Mucosa of descending colon (tissue), 3 donors: Measurements from ENCODE around the gene MEF2C. TPM values are rescaled to one million over a fixed set of nuclear protein-coding genes. Genes with fewer than 3 reads are reported as not detected.

ENCODE experiments used
- ATAC-seq: fragments of 200-7000 bp; cut with Tn5 transposase; one replicate; pipeline ENCODE4 v1.9.1; 2020; ENCODE audit warnings: mild to moderate bottlenecking, moderate library complexity
- DNase-seq, 3 donors: peaks; one replicate each; pipeline ENCODE4 v3.0.0-alpha.2; 2020
- H3K36me3 ChIP-seq: fragments of 200-600 bp; one replicate; pipeline ENCODE4 v1.8.0; 2021; ENCODE audit warnings: low read depth, mild to moderate bottlenecking
- H3K4me1 ChIP-seq: fragments of 200-600 bp; one replicate; pipeline ENCODE4 v1.8.0; 2021; ENCODE audit warnings: low read depth, mild to moderate bottlenecking
- H3K4me3 ChIP-seq: fragments of 200-600 bp; one replicate; pipeline ENCODE4 v1.8.0; 2021; ENCODE audit warnings: mild to moderate bottlenecking
- H3K9me3 ChIP-seq: fragments of 200-600 bp; one replicate; pipeline ENCODE4 v1.8.0; 2021; ENCODE audit warnings: mild to moderate bottlenecking
- intact Hi-C, 2 donors: fragments of 100-400 bp; cut with DNase I in 1 of 2; cut with micrococcal nuclease in 1 of 2; formaldehyde crosslinking; loops; one replicate each; pipeline versions ENCODE4 v1.11.0 to v1.11.1; 2022; cut with DNase I, micrococcal nuclease
- total RNA-seq, 3 donors: library from RNA; stranded (reverse); fragmentation: NEBNext Ultra II Directional in 2 of 3; extraction: Animal tissue kit (Norgen Biotek cat#: 25700) in 2 of 3; gene quantifications; one replicate each; pipeline versions ENCODE4 v1.2.1 to v1.2.4, GENCODE V29; 2021 to 2023
- TF ChIP-seq, protein P1 (sequence below): fragments of 200-600 bp; IDR thresholded peaks from one replicate; pipeline ENCODE4 v1.8.0; 2022; ENCODE audit warnings: antibody characterized with exemption, mild to moderate bottlenecking
- donor health status: DM: no; HTN: no; CAD: no; lungs with moderate emphysema.
- donor health status: DM: no; HTN: no; CAD: no.
- donor health status: DM: no; HTN: yes; CAD: no.

MEF2C gene
- total RNA-seq, 3 donors from 2014 or later = 19.3 to 44.0 (median 32.6) TPM

DNA sequence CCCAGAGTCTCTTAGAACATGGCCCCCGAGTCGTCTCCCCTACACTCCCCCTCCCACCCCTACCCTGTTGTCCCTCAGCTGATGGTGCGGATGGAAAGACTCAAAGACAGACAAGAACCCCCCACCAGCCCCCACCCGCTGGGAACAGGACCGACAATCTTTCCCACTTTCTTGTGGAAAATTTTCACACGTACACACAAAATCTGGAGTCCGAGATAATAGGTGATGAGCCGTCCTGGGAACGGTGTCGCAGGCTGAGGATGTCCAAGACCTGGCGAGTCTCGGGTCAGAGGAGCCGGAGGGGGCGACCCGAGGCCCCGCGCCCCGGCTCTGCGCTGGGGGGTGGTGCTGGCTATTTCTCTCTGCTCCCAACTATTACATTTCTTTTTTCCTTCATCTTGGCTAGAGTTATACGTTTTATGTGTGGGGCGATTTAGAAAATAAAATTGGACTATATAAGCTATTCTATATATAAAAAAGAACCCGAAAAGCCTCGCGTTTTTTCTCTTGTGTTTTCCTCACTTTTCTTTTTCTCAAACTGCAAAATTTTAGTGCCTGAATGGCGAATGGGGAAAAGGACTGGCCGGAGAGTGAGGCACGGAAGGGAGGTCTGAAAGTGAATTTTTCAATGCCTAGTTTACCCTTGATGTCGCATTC is 188.8 kb downstream of the MEF2C start:
- H3K36me3 ChIP-seq = no peaks in the 10 kb centered on the region
- peaks cover 12% of the 10 kb centered on the region for H3K4me1 ChIP-seq
- DNase-seq (no peak), ATAC-seq (no peak)
- no peaks in the 10 kb centered on the region for H3K9me3 ChIP-seq
- TF ChIP-seq, protein P1, sequence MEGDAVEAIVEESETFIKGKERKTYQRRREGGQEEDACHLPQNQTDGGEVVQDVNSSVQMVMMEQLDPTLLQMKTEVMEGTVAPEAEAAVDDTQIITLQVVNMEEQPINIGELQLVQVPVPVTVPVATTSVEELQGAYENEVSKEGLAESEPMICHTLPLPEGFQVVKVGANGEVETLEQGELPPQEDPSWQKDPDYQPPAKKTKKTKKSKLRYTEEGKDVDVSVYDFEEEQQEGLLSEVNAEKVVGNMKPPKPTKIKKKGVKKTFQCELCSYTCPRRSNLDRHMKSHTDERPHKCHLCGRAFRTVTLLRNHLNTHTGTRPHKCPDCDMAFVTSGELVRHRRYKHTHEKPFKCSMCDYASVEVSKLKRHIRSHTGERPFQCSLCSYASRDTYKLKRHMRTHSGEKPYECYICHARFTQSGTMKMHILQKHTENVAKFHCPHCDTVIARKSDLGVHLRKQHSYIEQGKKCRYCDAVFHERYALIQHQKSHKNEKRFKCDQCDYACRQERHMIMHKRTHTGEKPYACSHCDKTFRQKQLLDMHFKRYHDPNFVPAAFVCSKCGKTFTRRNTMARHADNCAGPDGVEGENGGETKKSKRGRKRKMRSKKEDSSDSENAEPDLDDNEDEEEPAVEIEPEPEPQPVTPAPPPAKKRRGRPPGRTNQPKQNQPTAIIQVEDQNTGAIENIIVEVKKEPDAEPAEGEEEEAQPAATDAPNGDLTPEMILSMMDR = no peak
- H3K4me3 ChIP-seq = no peak overlapping the region
- intact Hi-C loops = loop anchor here in 1 of 2 donors (5.0 kb wide), 1 partner anchor 912 kb away; no protein-coding TSS in a partner anchor

DNA sequence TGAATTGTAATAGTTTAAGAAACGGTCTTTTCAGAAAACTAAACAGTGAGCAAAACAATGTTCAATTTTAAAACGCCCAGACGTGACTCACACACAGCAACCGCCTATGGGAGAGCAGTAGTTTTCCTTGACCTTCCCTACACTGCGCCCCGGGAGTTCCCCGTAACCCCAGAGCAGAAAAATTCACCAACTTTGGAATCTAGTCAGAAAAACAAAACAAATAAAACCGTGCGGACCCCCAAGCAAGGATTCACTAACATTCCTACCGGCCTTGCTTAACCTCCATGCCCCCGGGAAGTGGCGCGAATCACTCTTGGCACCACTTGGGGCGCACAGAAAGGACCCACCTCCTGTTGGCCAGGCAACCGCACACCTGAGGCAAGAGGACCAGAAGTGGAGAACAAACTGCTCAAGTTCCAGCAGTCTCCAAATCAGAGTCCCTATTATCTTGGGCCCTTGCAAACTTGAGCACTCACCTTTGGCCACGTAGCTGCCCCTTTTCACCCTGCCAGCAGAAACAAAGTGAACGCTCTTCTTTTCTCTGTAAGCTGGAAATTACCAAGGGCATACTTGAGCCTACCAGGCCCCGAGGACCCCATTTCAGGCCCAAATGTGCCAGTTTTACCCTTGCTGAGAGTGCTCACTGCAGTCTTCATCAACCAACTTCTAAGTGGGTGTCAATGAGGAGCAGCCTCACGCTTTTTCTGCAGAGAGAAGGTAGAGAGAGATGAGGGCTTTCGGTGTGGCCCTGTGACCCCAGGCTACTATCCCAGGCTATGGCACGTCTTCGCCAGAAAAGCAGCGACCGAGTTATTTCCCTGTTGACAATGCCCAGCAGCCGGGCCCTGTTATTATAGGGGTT is 189.7 kb downstream of the MEF2C start:
- Histone ChIP-seq H3K4me1 (peaks cover 12% of the 10 kb centered on the region), H3K9me3 (no peaks in the 10 kb centered on the region), H3K36me3 (no peaks in the 10 kb centered on the region), H3K4me3 (no peak overlapping the region)
- DNase-seq (no peak), ATAC-seq (no peak)
- intact Hi-C loops = loop anchor here in 1 of 2 donors (5.0 kb wide), 1 partner anchor 911 kb away; no protein-coding TSS in a partner anchor
- TF ChIP-seq, protein P1 = no peak

DNA sequence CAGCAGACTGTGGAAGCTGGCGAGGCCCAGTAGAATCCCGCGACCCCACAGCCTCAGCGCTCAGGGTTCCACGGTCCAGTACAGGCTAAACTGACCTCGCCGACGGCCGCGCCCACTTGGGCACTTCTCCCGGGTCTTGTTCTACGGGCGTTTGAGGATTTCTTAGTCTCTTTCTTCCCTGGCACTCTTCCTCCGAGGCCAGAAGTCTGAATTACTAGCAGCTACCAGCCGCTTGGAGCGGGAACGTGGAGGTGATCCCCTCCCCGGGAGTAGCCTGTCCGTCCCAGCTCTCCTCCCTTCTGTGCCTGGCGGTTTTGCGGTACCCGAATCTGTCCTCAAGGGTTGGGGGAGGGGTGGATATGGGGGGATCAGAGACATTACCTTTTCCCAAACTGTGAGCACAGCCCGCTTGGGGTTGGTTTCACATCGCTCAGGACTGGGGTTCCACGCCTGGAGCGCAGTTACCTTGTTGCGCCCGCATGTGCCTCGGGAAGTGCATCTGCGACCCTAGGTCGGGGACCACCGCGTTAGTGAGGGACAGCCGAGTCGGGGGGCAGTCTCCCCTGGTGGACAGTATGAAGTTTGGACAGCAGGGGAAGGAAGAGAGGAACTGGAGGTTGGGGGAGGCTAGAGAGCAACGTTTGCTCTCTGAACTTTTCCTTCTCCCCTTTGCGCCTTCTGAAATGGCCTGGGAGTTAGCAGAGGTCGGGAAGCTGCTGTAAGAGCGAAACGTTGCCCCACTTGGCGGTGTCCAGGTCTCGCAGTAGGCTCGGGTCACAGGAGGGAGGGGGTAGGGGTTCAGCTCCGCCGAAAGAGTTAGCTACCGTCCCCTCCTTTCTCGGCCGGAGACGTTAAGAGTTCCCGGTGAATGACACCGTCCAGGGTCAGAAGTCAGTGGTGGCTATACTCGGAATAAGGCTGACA is 190.8 kb downstream of the MEF2C start:
- Histone ChIP-seq H3K9me3 (no peaks in the 10 kb centered on the region), H3K4me1 (peaks cover 12% of the 10 kb centered on the region), H3K36me3 (no peaks in the 10 kb centered on the region), H3K4me3 (no peak overlapping the region)
- no peak for DNase-seq
- TF ChIP-seq, protein P1 = no peak
- intact Hi-C loops = loop anchor here in 1 of 2 donors (5.0 kb wide), 1 partner anchor 910 kb away; no protein-coding TSS in a partner anchor
- ATAC-seq = no peak

DNA sequence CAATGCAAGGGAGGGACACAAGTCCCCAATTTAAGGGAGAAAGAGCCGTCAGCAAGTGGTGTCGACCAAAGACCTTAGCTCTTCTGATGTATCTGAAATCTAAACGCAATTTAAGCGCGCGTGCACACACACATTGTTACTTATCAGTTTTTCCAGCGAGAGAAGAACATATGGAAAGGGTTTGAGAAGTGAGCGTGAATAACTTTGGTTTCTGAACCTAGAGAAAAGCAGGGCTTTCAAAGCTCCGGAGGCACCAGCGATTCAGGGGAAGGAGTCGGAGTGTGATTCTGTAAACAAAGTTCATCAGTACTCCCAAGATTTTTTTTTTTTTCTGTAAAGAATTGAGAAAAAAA is 191.8 kb downstream of the MEF2C start:
- TF ChIP-seq, protein P1 = no peak
- Histone ChIP-seq H3K36me3 (no peaks in the 10 kb centered on the region), H3K4me3 (no peak overlapping the region), H3K4me1 (peaks cover 12% of the 10 kb centered on the region), H3K9me3 (no peaks in the 10 kb centered on the region)
- intact Hi-C loops = loop anchor here in 1 of 2 donors (5.0 kb wide), 1 partner anchor 909 kb away; no protein-coding TSS in a partner anchor
- DNase-seq (no peak), ATAC-seq (no peak)
